ENCODE measurements around the gene TNNC1. TPM values are rescaled to one million over a fixed set of nuclear protein-coding genes. Genes with fewer than 3 reads are reported as not detected.

Gene TNNC1
- total RNA-seq, 1 experiment from 2014 or later = not detected

DNA sequence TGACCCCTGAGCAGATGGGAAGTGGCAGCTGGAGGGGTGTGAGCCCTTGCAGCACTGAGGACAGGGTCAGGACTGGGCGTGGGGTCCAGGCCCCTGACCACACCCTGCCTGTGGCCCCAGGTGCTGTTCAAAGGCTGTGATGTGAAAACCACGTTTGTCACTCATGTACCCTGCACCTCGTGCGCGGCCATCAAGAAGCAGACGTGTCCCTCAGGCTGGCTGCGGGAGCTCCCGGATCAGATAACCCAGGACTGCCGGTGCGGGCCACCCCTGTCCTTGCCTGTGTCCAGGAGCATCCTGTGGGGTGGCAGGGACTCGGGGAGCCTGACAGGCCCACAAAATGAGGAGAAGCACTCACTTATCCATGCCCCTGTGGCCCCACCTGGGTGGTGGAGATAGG, 47.2 kb upstream of the TNNC1 start:
- Histone ChIP-seq H3K27me3 (replicated peaks; ENCODE audit: insufficient read depth, low read depth, low read length, poor library complexity) (no peaks in the 10 kb centered on the region), H3K27ac (ENCODE audit: low read depth, low read length, poor library complexity, severe bottlenecking) (no peak overlapping the region), H3K4me1 (ENCODE audit: insufficient read depth, low read length, poor library complexity, severe bottlenecking) (no peaks in the 10 kb centered on the region), H3K36me3 (ENCODE audit: insufficient read depth, low read length, poor library complexity, severe bottlenecking) (no peaks in the 10 kb centered on the region), H3K9me3 (ENCODE audit: low read depth, low read length, poor library complexity, severe bottlenecking) (no peaks in the 10 kb centered on the region), H3K4me3 (ENCODE audit: low read depth, low read length, poor library complexity, severe bottlenecking) (no peak overlapping the region)
- POLR2A ChIA-PET (ENCODE audit: low non-redundant PET) = no interaction called here
- no peak for DNase-seq (ENCODE audit: low spot score)
- TF ChIP-seq, protein P1, sequence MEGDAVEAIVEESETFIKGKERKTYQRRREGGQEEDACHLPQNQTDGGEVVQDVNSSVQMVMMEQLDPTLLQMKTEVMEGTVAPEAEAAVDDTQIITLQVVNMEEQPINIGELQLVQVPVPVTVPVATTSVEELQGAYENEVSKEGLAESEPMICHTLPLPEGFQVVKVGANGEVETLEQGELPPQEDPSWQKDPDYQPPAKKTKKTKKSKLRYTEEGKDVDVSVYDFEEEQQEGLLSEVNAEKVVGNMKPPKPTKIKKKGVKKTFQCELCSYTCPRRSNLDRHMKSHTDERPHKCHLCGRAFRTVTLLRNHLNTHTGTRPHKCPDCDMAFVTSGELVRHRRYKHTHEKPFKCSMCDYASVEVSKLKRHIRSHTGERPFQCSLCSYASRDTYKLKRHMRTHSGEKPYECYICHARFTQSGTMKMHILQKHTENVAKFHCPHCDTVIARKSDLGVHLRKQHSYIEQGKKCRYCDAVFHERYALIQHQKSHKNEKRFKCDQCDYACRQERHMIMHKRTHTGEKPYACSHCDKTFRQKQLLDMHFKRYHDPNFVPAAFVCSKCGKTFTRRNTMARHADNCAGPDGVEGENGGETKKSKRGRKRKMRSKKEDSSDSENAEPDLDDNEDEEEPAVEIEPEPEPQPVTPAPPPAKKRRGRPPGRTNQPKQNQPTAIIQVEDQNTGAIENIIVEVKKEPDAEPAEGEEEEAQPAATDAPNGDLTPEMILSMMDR (conservative IDR thresholded peaks at IDR 0.05; ENCODE audit: low read depth, low read length) = no peak
- no peak for TF ChIP-seq EZH2 (IDR thresholded peaks at IDR 0.05; ENCODE audit: borderline replicate concordance, low read depth, low read length, poor library complexity, severe bottlenecking)
- intact Hi-C loops (cut with micrococcal nuclease; ENCODE audit: unreplicated experiment) = no loop called here
- BruUV-seq (replicated peaks) = no TSS peak
- CTCF ChIA-PET = no interaction called here

DNA sequence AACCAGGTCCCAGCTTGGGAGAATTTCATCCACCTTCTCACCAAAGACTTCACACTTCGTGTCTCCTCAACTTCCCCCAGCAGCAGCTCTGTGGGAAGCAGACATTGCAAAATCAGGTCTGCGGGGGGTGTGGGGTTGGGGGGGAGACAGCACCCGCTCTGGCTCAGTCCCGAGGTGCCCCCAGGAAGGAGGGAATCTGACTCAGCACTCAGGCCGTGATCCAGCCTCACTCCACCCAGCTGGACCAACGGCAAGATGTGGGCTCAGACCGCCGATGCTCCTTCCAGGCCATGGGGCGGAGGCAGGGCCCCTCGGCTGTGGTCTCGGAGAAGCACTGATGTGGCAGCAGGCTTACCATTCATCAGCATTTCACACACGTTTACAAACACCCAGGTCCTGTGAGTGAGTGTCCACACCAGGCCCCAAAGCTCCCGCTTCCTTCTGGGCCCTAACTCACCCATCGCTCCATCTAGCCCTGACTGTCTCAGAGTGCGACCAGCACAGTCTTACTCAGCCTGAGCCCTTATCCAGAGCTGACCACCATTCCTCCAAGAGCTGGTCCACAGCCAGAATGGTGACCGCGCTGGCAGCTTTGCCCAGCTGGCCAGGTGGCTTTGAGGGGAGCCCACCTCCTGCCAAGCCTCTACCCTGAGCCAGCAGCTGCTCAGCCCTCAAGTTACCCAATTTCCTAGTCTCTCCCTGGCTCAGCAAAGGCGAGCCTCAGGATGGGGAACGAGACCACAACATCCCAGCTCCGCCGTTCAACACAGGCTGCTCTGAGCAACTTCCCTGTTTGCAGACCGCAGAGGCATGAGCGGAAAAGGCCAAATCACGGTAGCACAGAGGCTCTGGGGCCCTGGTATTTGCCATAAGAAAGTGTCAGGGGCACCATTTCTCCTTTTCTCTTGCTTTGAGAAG, 44.6 kb upstream of the TNNC1 start:
- TF ChIP-seq, protein P1 (conservative IDR thresholded peaks at IDR 0.05; ENCODE audit: low read depth, low read length) = no peak
- TF ChIP-seq EZH2 (IDR thresholded peaks at IDR 0.05; ENCODE audit: borderline replicate concordance, low read depth, low read length, poor library complexity, severe bottlenecking) = no peak
- intact Hi-C loops (cut with micrococcal nuclease; ENCODE audit: unreplicated experiment) = no loop called here
- Histone ChIP-seq H3K27ac (ENCODE audit: low read depth, low read length, poor library complexity, severe bottlenecking) (no peak overlapping the region), H3K4me3 (ENCODE audit: low read depth, low read length, poor library complexity, severe bottlenecking) (no peak overlapping the region), H3K9me3 (ENCODE audit: low read depth, low read length, poor library complexity, severe bottlenecking) (no peaks in the 10 kb centered on the region), H3K36me3 (ENCODE audit: insufficient read depth, low read length, poor library complexity, severe bottlenecking) (no peaks in the 10 kb centered on the region), H3K4me1 (ENCODE audit: insufficient read depth, low read length, poor library complexity, severe bottlenecking) (no peaks in the 10 kb centered on the region), H3K27me3 (replicated peaks; ENCODE audit: insufficient read depth, low read depth, low read length, poor library complexity) (no peaks in the 10 kb centered on the region)
- BruUV-seq (replicated peaks) = no TSS peak
- ChIA-PET CTCF (interaction anchor here (0.6 kb wide), 1 partner anchor 38 kb away, joined by 5 read pairs; no protein-coding TSS in a partner anchor), POLR2A (ENCODE audit: low non-redundant PET) (no interaction called here)
- DNase-seq (ENCODE audit: low spot score) = no peak

DNA sequence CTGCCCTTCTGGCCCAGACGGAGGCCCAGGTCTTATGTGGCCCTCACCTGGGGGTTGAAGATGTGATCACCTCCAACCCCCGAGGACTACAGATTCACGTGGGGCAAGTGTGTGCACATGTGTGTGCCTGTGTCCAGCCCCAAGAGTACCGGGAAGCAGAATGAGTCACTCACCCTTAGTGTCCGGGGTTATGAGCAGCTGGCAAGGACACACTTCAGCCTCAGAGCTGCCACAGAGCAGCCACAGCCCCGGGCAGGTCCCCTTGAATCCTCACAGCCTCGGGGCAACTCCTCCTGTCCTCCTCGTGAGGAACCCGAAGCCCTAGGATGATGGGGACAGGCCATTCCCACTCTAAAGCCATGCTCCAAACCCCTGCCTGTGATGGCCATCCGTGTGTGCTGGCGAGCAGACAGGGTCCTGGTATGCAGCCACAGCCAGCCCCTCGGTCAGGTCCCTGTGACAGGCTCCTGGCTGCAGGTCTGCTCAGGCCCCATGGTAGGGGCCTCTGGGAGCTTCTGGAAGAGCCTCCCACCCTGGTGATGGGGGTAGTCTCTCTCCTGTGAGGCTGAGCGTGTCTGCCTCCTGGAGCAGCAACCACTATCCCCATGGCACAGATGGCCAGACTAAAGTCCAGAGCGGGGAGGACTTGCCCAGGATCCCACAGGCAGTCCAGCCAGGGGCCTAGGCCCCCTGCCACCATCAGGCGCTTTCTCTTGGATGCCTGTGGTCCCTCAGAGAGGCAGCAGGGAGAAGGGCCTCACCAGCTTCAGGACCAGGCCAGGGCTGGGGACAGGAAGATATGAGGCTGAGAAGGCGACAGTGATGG, 42.1 kb upstream of the TNNC1 start:
- Histone ChIP-seq H3K27me3 (replicated peaks; ENCODE audit: insufficient read depth, low read depth, low read length, poor library complexity) (no peaks in the 10 kb centered on the region), H3K4me3 (ENCODE audit: low read depth, low read length, poor library complexity, severe bottlenecking) (no peak overlapping the region), H3K36me3 (ENCODE audit: insufficient read depth, low read length, poor library complexity, severe bottlenecking) (no peaks in the 10 kb centered on the region), H3K9me3 (ENCODE audit: low read depth, low read length, poor library complexity, severe bottlenecking) (no peaks in the 10 kb centered on the region), H3K27ac (ENCODE audit: low read depth, low read length, poor library complexity, severe bottlenecking) (no peak overlapping the region), H3K4me1 (ENCODE audit: insufficient read depth, low read length, poor library complexity, severe bottlenecking) (no peaks in the 10 kb centered on the region)
- intact Hi-C loops (cut with micrococcal nuclease; ENCODE audit: unreplicated experiment) = no loop called here
- no TSS peak for BruUV-seq (replicated peaks)
- TF ChIP-seq, protein P1 (conservative IDR thresholded peaks at IDR 0.05; ENCODE audit: low read depth, low read length) = no peak
- TF ChIP-seq EZH2 (IDR thresholded peaks at IDR 0.05; ENCODE audit: borderline replicate concordance, low read depth, low read length, poor library complexity, severe bottlenecking) = no peak
- POLR2A ChIA-PET (ENCODE audit: low non-redundant PET) = no interaction called here
- DNase-seq (ENCODE audit: low spot score) = no peak
- CTCF ChIA-PET = no interaction called here

Measured in A673 (cell line).